GM19452 (cell line): Measurements from ENCODE around the gene SEMA3F.

Experiments used
- ATAC-seq: cut with Tn5 transposase; IDR thresholded peaks from one replicate; pipeline ENCODE4 v1.9.1; 2021; ENCODE audit not compliant: unreplicated experiment

Gene SEMA3F

DNA sequence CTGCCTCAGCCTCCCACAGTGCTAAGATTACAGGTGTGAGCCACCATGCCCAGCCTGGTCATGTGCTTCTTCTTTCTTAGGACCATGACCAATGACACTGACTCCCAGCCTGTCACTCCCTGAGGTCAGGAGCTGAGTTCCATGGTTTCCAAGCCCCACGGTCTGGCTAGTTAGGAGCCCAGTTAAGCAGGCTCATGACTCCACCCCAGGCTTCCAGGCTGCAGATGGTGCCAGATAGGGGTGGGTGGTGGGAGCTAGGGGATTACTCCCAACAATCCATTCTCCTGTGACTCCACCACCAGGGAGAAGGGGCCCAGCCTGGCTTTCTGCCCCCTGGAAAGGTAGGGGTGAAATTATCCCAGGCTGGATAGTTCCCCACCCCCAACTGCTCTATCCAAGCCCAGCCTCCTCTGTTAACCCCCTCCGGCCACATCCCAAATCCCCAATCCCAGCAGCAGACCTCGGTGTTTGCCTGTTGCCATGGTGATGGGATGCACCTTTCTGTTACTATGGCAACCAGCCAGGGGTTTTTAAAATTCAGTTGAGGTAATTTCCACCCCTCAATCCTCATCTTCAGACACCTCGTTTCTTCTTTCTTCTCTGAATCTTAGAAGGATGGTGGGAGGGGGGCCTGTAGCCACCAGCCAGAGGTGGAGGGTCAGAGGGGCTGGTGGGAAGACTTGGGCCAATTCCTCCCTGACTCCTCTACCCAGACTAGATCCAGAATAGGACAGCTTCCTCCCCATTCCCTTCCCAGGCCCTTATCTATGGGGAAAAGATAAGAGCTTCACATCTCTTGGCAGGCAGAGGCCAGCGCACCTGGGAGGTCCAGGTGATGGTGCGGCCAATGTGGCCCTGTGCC lies 22.5 kb upstream of the SEMA3F start:
- ATAC-seq, result no peak

DNA sequence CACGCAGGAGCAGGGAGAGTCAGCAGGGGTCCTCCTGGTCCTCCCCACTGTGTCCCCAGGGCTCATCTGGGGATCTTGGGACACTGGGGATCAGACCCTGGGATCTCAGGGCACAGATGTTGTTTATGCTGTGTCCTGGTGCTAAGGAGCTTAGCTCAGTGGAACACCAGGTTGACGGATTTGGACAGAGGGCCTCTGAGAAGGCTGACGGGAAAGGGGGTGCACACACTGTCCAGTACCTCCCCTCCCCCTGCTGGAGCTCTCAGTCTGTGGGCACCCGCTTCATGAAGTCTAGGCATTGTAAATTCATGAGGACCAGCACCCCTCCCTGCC lies 21.9 kb upstream of the SEMA3F start:
- no peak for ATAC-seq

GRCh38 chr3:50134367-50134766 lies 20.8 kb upstream of the SEMA3F start:
- no peak for ATAC-seq

- no peak for ATAC-seq
Observed at GRCh38 chr3:50135964-50136363, 19.2 kb upstream of the SEMA3F start.

GRCh38 chr3:50136714-50137405 lies 18.3 kb upstream of the SEMA3F start:
- ATAC-seq, result no peak

GRCh38 chr3:50137531-50137930 lies 17.6 kb upstream of the SEMA3F start:
- ATAC-seq, result no peak

- ATAC-seq, result no peak
Observed at GRCh38 chr3:50138266-50139200, 16.6 kb upstream of the SEMA3F start.

GRCh38 chr3:50139308-50139707 lies 15.8 kb upstream of the SEMA3F start:
- ATAC-seq, result no peak

DNA sequence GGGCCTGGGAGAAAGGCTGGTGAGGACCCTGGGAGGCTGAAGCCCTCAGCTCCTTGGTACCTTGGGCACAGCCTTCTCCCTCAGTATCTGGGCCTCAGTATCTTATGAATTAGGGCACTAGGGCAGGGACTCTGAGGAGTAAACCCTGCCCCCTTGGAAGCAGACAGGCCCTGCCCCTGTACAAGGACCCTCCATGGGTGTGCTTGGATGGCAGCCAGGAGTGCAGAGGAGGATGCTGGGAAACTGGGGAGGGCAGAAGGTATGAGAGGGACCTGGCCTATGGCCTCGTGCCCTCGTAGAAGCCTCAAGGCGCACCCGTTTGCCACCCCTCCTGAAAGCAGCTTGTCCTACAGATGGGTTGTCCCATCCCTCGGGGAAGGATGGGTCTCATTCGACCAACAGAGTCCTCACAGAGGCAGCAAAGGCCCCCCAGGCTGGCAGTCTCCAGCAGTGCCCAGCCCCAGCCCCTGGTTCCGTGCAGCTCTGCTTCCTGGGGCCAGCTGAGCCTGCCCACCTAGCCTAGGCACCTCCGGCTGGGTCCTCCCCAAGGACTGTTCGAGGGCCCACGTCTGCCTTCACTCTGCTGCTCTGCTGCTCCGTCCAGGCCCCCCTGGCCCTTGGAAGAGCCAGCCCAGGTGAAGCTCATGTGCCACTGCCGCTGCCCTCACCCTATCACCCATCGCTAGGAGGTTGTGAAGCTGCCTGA lies 15.3 kb upstream of the SEMA3F start:
- ATAC-seq, result no peak

DNA sequence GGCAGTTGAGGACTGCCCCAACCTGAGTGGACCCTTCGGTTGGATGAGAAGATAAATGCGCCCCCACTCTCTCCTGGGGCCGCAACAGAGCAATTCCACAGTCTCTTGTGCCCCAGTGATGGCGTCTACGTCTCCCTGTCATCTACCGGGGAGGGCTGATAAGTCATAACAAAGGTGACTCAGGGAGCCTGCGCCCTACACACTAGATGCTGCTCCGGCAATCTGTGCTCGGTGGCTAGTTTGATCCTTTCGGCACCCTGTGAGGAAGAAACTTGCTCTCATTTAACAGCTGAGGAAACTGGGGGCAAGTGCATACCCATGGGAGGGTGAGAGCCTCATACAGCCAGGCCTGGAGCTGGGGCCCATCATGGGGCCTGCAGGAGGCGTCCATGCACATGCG lies 14.1 kb upstream of the SEMA3F start:
- no peak for ATAC-seq

- no peak for ATAC-seq
Observed at GRCh38 chr3:50146316-50146901, 8.7 kb upstream of the SEMA3F start.

GRCh38 chr3:50147016-50147415 lies 8.1 kb upstream of the SEMA3F start:
- ATAC-seq, result no peak

GRCh38 chr3:50147447-50147846 lies 7.7 kb upstream of the SEMA3F start:
- ATAC-seq, result no peak

GRCh38 chr3:50147861-50148260 lies 7.3 kb upstream of the SEMA3F start:
- ATAC-seq, result no peak

DNA sequence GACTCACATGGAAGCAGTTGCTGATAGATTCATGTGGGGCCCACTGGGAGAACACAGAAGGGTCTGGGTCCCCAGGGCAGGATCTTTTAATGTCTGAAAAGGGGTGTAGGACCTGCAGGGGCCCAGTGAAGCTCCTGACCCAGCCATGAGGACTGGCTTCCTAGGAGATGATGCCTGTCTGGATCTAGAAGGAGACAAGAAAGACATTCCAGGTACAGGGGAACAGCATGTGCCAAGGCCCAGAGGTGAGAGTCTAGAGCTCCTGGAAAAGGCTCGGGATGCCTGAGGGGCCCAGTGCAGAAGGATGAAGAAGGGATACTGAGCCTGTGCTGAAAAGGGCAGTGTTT lies 4.7 kb upstream of the SEMA3F start:
- ATAC-seq, result no peak

DNA sequence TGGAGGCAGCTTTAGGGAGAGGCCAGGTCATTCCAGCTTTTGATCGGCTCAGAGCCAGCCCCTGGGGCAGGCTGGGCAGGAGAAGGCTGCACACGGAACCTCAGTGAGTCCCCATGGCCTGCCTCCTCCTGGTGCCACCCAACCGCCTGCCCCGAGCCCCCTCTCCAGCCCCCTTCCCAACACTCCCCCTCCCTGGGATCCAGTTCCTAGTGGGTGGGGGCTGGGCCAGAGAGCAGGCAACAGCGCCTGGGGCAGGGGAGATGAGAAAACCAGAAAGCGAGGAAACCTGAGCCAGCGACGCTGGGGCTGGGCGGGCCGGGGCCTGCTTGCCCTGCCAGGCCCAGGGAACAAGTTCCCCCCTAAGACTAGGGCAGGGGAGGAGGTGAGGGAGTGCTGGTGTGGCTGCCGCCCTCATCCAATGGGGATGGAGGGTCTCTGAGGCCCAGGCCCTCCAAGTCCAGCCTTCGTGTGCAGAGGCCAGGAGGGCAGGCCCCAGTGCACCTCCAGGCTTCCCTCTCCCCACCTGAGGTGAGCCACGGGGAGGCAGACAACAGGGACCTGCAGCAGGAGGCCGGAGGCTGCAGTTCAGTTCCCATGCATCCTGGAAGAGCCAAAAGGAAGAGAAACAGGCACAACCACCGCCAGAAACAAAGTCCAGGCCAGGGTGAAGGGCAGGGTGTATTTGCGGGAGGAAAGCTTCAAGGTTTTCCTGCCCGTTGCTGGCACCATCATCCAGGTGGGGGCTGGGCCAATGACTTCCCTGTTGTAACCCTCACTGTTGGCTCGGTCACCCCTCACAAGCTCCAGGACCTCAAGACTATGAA lies 4.0 kb upstream of the SEMA3F start:
- no peak for ATAC-seq

GRCh38 chr3:50151728-50152127 lies 3.4 kb upstream of the SEMA3F start:
- ATAC-seq, result no peak

DNA sequence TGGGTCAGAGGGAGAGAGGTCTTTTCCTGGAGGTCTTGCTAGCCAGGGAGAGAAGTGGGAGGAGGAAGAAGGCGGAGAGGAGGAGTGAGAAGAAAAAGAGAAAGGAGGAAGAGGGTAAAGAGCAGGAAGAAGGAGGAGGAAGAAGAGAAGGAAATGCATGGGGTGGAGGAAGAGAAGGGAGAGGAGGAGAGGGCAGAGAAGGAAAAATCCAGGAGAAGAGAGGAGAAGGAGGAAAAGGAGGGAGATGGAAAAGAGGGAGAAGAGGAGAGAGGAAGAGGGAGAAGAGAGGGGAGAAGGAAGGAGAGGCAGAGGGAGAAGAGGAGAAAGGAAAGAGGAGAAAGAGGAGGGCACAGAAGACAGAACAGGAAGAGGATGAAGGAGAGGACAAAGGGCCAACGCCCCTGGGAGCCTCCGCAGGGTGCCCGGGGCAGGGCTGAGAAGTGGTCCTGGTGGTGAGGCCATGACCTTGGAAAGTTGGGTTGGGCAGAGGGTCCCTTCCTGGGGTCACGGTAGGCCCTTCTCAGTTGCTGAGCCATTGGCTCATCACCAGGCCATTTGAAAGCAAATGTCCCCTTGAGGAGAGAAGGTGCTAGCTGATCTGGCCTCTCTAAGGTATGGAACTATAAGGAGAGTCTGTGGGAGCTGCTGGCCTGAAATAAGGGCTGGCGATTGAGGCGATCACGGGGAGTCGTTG lies 1.2 kb upstream of the SEMA3F start:
- no peak for ATAC-seq

- peak; percentile 32 for ATAC-seq
Observed at GRCh38 chr3:50154476-50154839, 666 bp upstream of the SEMA3F start.
